ENCODE results near the gene EXOC1L.

EXOC1L gene, protein sequence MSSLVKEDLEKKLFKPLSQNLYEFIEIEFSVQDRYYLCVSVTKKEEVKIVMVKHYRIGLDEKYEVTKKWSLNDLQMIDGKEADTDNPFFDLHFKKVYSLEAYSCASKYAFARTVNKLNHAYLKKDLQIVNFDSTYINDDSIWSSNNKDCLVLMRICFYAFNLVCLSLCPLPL

DNA sequence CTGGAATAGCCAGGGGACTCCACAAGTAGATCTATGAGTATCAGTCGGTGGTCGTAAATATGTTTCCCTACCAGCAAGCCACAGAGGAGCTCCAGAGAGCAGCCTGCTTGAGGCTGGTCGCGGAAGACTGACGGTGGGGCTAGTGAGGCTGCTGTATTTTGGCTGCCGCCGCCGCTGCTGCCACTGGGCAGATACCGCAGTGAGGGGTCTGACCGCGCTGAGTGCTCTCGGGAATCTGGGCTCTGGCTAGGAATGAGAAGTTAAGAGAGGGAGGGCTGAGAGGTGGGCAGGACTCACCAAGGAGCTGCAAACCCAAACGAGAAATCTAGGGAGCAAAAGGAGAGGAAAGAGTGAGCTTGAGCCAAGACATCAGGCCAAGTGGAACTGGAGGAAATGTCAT, at the start of gene EXOC1L:
EXOC1L (plus strand) TSS at position 157 of the 400 bp plus-strand sequence; CDS start at position 394, 237 bp downstream.
- no peak for DNase-seq

GRCh38 chr4:55770662-55771061, 48.9 kb upstream of the EXOC1L start:
- no peak for DNase-seq

GRCh38 chr4:55781341-55781740, 38.2 kb upstream of the EXOC1L start:
- DNase-seq: no peak

DNA sequence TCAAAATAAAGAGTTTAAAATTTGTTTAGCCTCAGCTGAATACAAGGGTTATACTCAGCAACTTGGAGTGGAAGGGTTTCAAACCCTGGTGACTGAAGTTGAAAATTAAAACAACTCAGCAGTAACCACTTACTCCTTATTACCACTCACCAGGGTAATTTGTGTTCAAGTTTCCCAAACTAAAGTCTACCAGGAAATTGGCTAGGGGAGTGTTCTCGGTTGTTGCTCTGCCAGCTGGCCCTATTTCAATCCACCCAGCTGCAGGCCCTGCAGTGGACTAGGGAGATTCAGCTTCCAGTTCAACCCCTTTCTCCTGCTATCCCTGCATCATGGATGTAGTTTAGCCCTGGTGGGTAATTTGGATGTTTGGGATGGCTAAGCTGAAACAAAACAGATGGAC, 37.8 kb upstream of the EXOC1L start:
- no peak for DNase-seq

- no peak for DNase-seq
Measured at GRCh38 chr4:55783584-55783983, 36.0 kb upstream of the EXOC1L start.

DNA sequence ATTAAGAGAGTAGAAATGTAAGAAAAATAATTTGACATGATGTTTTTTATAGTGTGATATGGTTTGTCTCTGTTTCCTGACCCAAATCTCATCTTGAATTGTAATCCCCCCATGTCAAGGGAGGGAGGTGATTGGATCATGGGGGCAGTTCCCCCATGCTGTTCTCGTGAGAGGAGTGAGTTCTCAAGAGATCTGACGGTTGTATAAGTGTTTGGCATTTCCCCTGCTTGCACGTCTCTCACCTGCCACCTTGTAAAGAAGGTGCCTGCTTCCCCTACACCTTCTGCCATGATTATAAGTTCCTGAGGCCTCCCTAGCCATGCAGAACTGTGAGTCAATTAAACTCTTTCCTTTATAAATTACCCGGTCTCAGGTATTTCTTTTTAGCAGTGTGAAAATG, 34.8 kb upstream of the EXOC1L start:
- no peak for DNase-seq

DNA sequence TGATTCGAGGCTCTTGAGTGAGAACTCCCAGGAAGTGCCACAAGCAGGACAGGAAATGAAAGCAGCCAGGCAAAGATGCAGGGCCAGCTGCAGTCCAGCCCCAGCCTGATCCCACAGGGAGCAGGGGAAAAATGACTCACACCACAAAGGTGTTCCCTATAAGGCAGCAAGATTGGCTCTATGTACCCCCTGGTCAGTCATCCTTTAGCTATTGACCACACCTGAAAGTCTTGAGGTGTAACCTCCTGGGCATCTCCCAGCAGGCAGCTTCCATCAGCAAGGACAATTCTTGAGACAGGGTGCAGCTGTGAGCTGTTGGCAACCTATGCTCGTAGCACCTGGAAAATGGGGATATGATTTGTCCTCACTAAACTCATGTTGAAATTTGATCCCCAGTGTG, 27.9 kb upstream of the EXOC1L start:
- DNase-seq: no peak

GRCh38 chr4:55793479-55793878, 26.1 kb upstream of the EXOC1L start:
- no peak for DNase-seq

- DNase-seq: no peak
Measured at GRCh38 chr4:55794053-55794452, 25.5 kb upstream of the EXOC1L start.

- no peak for DNase-seq
Measured at GRCh38 chr4:55795341-55795740, 24.2 kb upstream of the EXOC1L start.

- no peak for DNase-seq
Measured at GRCh38 chr4:55801498-55801897, 18.1 kb upstream of the EXOC1L start.

GRCh38 chr4:55807556-55807955, 12.0 kb upstream of the EXOC1L start:
- no peak for DNase-seq

GRCh38 chr4:55808186-55808585, 11.4 kb upstream of the EXOC1L start:
- DNase-seq: no peak

DNA sequence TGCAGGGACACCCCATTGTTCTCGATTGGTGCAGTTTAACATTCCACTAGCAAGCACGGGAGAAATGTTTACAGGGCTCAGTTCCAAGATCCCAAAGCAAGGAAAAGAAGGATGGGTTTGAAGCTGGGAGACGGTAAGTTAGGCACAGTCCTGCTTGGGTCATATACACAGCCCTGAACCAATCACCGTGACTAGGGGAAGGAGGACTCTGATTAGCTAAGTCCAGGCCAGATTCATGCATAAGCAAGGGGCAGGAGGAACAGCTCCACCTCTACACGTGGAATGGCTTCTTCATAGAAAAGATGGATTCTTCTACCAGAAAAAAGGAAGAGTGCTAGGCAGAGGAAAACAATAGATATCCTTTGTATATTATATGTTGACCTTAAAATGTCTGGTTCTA, 11.0 kb upstream of the EXOC1L start:
- DNase-seq: no peak

- no peak for DNase-seq
Measured at GRCh38 chr4:55817691-55818090, 1.9 kb upstream of the EXOC1L start.

DNA sequence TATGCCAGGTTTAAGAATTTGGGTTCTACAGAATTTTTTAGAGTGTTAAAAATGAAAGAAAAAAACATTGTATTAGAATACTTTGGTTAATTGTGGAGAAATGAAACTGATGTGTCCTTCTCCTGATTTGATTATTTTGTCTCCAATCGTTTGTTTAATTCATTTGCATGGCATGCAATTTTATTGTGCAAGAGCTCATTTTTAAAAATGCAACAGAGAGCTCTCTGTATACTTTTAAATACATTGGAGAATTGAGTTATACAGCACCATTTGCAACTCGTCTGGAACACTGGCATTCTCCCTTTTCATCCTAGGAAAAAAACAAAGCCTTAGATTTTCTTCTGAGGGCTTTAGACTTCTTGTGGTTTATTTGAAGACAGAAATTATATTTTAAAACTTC, 689 bp downstream of the EXOC1L start:
- no peak for DNase-seq

DNA sequence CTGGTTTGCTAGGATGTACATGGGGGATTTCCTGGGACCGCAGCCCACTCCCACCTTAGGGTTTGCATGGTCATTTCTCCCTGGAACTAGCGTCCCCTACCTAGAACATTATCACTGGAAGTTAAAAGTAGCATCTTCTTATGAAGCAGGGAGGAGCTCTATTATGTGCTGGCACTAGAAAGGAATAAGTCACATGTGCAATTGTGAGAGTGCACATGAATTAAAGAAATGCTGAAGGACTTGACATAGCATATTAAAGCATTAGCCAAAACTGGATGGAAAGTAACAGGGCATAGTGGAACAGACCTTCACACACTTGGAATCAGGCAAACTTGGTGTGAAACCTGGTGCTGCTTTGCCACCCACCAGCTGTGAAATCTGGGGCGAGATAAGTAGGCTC, 2.7 kb downstream of the EXOC1L start:
- no peak for DNase-seq

GRCh38 chr4:55824865-55825264, 5.3 kb downstream of the EXOC1L start:
- no peak for DNase-seq

- no peak for DNase-seq
Measured at GRCh38 chr4:55826986-55827385, 7.4 kb downstream of the EXOC1L start.

GRCh38 chr4:55827582-55827981, 8.0 kb downstream of the EXOC1L start:
- no peak for DNase-seq

GRCh38 chr4:55830048-55830447, 10.5 kb downstream of the EXOC1L start:
- no peak for DNase-seq

DNA sequence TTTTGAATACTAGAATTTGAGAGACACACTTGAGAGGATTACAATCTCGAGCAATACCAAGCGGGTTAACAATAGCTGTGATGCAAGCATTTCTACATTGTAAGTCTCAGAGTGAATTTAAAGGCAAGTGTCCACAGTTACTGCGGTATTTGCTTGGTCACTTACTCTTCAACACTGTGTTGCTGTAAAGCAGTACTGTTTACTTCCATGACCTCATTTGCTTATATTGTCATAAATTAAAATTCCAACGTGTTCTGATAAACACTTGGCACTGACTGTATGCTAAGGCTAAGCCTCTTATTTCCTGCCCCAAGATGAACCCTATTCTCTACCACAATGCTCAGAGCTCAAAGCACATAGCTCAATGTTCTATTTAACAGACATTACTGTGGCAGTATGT, 11.1 kb downstream of the EXOC1L start:
- no peak for DNase-seq

- DNase-seq: no peak
Measured at GRCh38 chr4:55834086-55834795, 14.7 kb downstream of the EXOC1L start.

GRCh38 chr4:55837903-55838302, 18.3 kb downstream of the EXOC1L start:
- DNase-seq: no peak

DNA sequence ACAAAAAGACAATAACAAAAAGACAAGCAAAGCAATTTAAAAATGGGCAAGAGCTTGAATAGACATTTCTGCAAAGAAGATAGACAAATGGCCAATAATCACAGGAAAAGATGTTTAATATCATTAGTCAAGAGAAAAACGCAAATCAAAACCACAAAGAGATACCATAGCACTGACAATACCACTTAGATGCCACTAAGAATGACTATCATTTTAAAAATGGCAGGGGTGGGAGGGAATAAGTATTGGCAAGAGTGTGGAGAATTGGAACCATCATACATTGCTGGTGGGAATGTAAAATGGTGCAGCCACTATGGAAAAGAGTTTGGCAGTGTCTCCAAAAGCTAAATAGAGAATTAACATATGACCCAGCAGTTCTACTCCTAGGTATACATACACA, 18.8 kb downstream of the EXOC1L start:
- no peak for DNase-seq
